Smooth muscle cell (in vitro differentiated cells): ENCODE measurements around the gene KIF9. TPM values are rescaled to one million over a fixed set of nuclear protein-coding genes. Genes with fewer than 3 reads are reported as not detected.
A peak's percentile ranks its signal among the peaks of the same experiment; 100 is the strongest.
"Not testable (repeated sequence)": the region's sequence is repeated elsewhere in the genome, so short reads cannot be mapped to it uniquely, and the experiment has no call there.

Source experiments
- DNase-seq: peaks from one replicate; lab custom pipeline; 2025; ENCODE audit not compliant: unreplicated experiment; lab: John Stamatoyannopoulos, UW
- H2AFZ ChIP-seq: fragments of 200-600 bp; sonication (generic); 2 replicates; pipeline ENCODE4 v1.6.0; 2016; ENCODE audit warnings: antibody characterized with exemption, low read depth, mild to moderate bottlenecking
- H3F3A ChIP-seq: fragments of 200-600 bp; sonication (generic); 2 replicates; pipeline ENCODE4 v1.6.0; 2017; ENCODE audit warnings: antibody characterized with exemption, low read depth
- H3K27ac ChIP-seq: fragments of 200-600 bp; sonication (generic); 2 replicates; pipeline ENCODE4 v1.5.1; 2016; ENCODE audit warnings: low read depth, mild to moderate bottlenecking
- H3K27me3 ChIP-seq: fragments of 200-600 bp; sonication (generic); 2 replicates; pipeline ENCODE4 v1.6.1; 2016; ENCODE audit warnings: low read depth, mild to moderate bottlenecking
- H3K36me3 ChIP-seq: fragments of 200-600 bp; sonication (generic); 2 replicates; pipeline ENCODE4 v1.5.1; 2016; ENCODE audit warnings: low read depth
- H3K4me1 ChIP-seq: fragments of 200-600 bp; sonication (generic); 2 replicates; pipeline ENCODE4 v1.5.1; 2016; ENCODE audit warnings: low read depth
- H3K4me2 ChIP-seq: fragments of 200-600 bp; sonication (generic); 2 replicates; pipeline ENCODE4 v1.6.0; 2016; ENCODE audit warnings: mild to moderate bottlenecking
- H3K4me3 ChIP-seq: fragments of 200-600 bp; sonication (generic); 2 replicates; pipeline ENCODE4 v1.5.1; 2016; ENCODE audit warnings: mild to moderate bottlenecking
- H3K79me2 ChIP-seq: fragments of 200-600 bp; sonication (generic); 2 replicates; pipeline ENCODE4 v1.6.0; 2016; ENCODE audit warnings: low read depth, mild to moderate bottlenecking
- H3K9ac ChIP-seq: fragments of 200-600 bp; sonication (generic); 2 replicates; pipeline ENCODE4 v1.6.0; 2016; ENCODE audit warnings: low read depth
- H3K9me3 ChIP-seq: fragments of 200-600 bp; sonication (generic); replicated peaks from 2 replicates; pipeline ENCODE4 v1.5.1; 2016; ENCODE audit warnings: low read depth
- H4K20me1 ChIP-seq: fragments of 200-600 bp; sonication (generic); 2 replicates; pipeline ENCODE4 v1.6.0; 2016; ENCODE audit warnings: low read depth
- CTCF ChIP-seq: fragments of 200-600 bp; sonication (generic); IDR thresholded peaks from 2 replicates; pipeline ENCODE4 v1.5.1; 2017; ENCODE audit warnings: borderline replicate concordance, mild to moderate bottlenecking, antibody characterized with exemption; ENCODE audit not compliant: insufficient read depth, poor library complexity, severe bottlenecking
- WGBS: methylation state at CpG from one replicate; pipeline ENCODE4 v1.1.7; 2016; ENCODE audit warnings: low lambda C conversion rate; 5-methylcytosine and 5-hydroxymethylcytosine counted together
- polyA plus RNA-seq: library from polyadenylated mRNA; unstranded; fragments of >200 nt; fragmentation: Nextera tagmentation; extraction: Ambion mirVana; gene quantifications from 2 replicates; pipeline ENCODE4 v1.2.1, GENCODE V29; 2016
- total RNA-seq: library from RNA; depleted of rRNA; stranded (reverse); fragments of >200 nt; gene quantifications from 2 replicates; pipeline ENCODE4 v1.2.3, GENCODE V29; 2014

Gene KIF9
- total and polyA plus RNA-seq, 2 experiments from 2014 or later, result 2.2 to 6.5 TPM

DNA sequence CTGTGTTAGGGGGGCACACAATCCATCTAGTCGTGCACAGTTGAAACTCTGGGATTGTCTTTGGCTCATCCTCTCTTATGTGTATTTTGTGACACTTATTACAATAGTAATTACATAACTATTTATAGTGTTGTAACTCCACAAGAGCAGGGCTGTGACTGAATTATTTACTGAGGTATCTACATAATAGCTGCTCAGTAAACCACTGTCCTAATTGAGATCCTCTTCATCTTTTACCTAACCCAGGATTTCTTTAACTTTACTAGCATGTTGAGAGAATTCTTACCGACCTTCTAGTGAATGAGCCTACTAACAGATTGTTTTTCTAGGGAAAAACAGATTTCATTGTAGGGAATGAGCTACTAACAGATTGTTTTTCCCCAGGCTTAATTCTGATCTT is 11.2 kb upstream of the KIF9 start:
- H3K27me3 ChIP-seq, result no peaks in the 10 kb centered on the region
- H3K4me1 ChIP-seq, result no peaks in the 10 kb centered on the region
- no peak overlapping the region for H3K9ac ChIP-seq
- no peaks in the 10 kb centered on the region for H3K9me3 ChIP-seq
- TF ChIP-seq CTCF, result no peak
- DNase-seq, result no peak
- H3K36me3 ChIP-seq, result no peaks in the 10 kb centered on the region
- no peak overlapping the region for H3K27ac ChIP-seq
- no peak overlapping the region for H3K4me3 ChIP-seq
- H3F3A ChIP-seq, result no peaks in the 10 kb centered on the region
- H3K4me2 ChIP-seq, result no peak overlapping the region
- H3K79me2 ChIP-seq, result peaks cover 48% of the 10 kb centered on the region
- no peak overlapping the region for H2AFZ ChIP-seq
- WGBS, result 89% methylated on average over 2 of the region's 2 CpGs
- peaks cover 75% of the 10 kb centered on the region for H4K20me1 ChIP-seq

DNA sequence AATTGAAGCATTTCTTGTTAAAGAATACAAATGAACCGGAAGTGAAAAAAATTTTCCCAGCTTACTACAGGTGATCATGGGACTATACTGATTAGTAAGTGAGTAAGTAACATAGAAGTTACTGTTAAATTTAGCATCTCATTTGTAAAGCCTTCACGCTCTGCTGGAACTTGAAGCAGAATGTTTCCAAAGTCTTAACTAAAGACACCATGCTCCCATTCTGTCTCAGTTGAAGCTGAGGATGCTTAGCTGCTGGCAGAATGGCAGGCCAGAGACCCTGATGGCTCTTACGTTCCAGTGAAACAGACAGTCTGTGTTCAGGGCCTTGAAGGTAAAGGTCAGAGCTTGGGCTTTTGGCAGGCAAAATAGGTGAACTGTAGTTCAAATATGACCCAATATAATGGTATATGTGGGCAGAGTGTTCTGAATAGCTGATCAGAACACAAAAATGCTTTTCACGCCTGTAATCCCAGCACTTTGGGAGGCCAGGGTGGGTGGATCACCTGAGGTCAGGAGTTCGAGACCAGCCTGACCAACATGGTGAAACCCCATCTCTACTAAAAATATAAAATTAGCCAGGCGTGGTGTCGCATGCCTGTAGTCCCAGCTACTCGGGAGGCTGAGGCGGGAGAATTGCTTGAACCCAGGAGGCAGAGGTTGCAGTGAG is 9.3 kb upstream of the KIF9 start:
- H3K36me3 ChIP-seq, H2AFZ ChIP-seq, H3K9me3 ChIP-seq, H3K9ac ChIP-seq, H3K27ac ChIP-seq, H3K27me3 ChIP-seq, H3F3A ChIP-seq, H3K4me1 ChIP-seq, H3K4me2 ChIP-seq, DNase-seq, H3K4me3 ChIP-seq: not testable (repeated sequence)
- WGBS, result 98% methylated on average over 9 of the region's 9 CpGs
- Histone ChIP-seq H3K79me2 (peaks cover 54% of the 10 kb centered on the region), H4K20me1 (peaks cover 76% of the 10 kb centered on the region)

DNA sequence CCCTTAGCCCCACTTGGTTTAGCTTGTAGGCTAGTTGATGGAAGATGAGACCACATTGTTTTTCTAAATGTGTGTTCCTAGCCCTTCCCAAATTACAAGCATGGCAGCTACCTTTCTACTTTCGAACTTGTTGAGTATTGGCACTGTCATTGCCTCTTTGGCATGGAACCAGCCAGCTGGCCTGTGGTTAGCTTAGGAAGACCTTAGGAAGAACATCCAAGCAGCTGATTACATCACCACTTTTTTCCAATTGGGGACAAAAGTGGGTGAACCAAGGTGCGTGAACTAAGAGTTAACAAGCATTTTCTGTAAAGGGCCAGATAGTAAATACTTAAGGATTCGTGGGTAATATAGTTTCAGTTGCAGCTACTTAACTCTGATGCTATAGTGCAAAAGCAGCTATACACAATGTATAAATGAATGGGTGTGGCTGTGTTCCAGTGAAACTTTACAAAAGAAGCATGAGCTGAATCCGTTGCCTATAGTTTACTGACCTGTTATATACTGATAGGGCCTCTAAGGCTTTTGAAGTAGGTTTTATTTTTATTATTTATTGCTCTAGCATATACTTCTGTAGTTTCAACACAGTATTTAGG is 8.7 kb upstream of the KIF9 start:
- no peak overlapping the region for H3K27ac ChIP-seq
- no peak for TF ChIP-seq CTCF

DNA sequence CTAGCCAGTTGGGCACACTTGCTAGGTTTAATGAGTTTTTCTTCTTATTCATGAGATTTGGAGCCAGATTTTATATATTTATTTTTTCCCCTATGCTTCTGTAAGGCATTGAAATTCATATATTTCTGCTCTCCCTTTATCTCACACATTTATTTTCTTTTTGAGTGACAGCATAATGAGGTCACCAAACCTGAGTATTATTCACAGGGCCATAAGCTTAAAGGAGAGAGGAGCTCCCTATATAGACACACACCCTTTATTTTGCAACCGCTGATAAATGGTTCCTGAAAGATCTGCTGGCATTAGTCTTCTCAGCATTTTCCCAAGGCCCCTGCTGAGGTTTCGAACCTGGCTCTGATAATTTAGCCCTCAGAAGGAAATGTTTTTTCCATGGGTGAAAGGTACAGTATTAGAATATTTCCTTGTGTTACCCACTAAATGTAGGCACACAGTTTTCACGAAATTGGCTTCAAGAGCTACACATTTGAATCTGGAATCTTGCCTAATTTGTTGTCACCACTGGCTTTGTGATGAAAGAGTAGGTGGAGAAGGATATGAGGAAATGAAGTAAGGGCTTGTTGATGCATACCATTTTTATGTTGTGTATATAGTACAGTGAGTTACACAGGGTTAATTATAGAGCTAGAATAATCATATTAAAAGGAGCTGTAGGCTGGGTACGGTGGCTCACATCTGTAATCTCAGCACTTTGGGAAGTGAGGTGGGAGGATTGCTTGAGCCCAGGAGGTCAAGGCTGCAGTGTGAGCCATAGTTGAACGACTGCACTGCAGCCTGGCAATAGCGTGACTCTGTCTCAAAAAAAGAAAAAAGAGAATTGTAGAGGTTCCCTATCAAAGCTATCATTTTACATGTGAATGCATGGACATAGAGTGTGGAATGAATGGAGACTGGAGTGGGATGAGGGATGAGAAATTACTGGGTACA is 6.6 kb upstream of the KIF9 start:
- Histone ChIP-seq H3K4me3 (no peak overlapping the region), H3K4me1 (no peaks in the 10 kb centered on the region), H3K4me2 (no peak overlapping the region), H3K36me3 (no peaks in the 10 kb centered on the region), H4K20me1 (peaks cover 56% of the 10 kb centered on the region), H3K27ac (peak overlapping the region; percentile 46), H3F3A (no peaks in the 10 kb centered on the region), H3K27me3 (no peaks in the 10 kb centered on the region), H3K9me3 (no peaks in the 10 kb centered on the region), H2AFZ (no peak overlapping the region), H3K79me2 (peaks cover 69% of the 10 kb centered on the region), H3K9ac (no peak overlapping the region)
- DNase-seq, result no peak
- no peak for TF ChIP-seq CTCF
- 74% methylated on average over 6 of the region's 6 CpGs for WGBS

More for the DNA sequence above, 8.7 kb upstream of the KIF9 start:
- peaks cover 60% of the 10 kb centered on the region for H3K79me2 ChIP-seq
- no peak overlapping the region for H3K4me2 ChIP-seq
- WGBS, result 95% methylated on average over 4 of the region's 4 CpGs
- no peaks in the 10 kb centered on the region for H3F3A ChIP-seq
- H3K4me1 ChIP-seq, result no peaks in the 10 kb centered on the region
- DNase-seq, result no peak
- no peak overlapping the region for H3K4me3 ChIP-seq
- H2AFZ ChIP-seq, result no peak overlapping the region
- H3K9ac ChIP-seq, result no peak overlapping the region
- H3K27me3 ChIP-seq, result no peaks in the 10 kb centered on the region
- no peaks in the 10 kb centered on the region for H3K36me3 ChIP-seq
- H3K9me3 ChIP-seq, result no peaks in the 10 kb centered on the region
- H4K20me1 ChIP-seq, result peaks cover 76% of the 10 kb centered on the region
